HepG2 (cell line): ENCODE data around the gene PUM1. TPM values are rescaled to one million over a fixed set of nuclear protein-coding genes. Genes with fewer than 3 reads are reported as not detected.

Experiments used
- AGO2 ChIP-seq: fragments of 200-400 bp; formaldehyde crosslinking; optimal IDR thresholded peaks from 2 replicates; pipeline ENCODE3; 2017; ENCODE audit warnings: mild to moderate bottlenecking, low read depth, low read length, moderate library complexity
- ASH2L ChIP-seq: fragments of 300-600, 200-600 bp; sonication (generic); IDR thresholded peaks from 2 replicates; pipeline ENCODE4 v1.7.0; 2017; ENCODE audit warnings: low read depth, mild to moderate bottlenecking, moderate library complexity, mixed read lengths, low read length; ENCODE audit not compliant: insufficient read length
- ATAD3A ChIP-seq: sonication (generic); formaldehyde crosslinking; IDR thresholded peaks from 2 replicates; pipeline ENCODE4 v1.4.0; 2020; ENCODE audit warnings: missing genetic modification reagents
- ERF ChIP-seq: IDR thresholded peaks from 2 replicates; pipeline ENCODE4 v1.6.1; 2018; ENCODE audit warnings: missing biosample characterization, missing genetic modification reagents
- GPN1 ChIP-seq: sonication (generic); formaldehyde crosslinking; IDR thresholded peaks from 2 replicates; pipeline ENCODE4 v1.5.1; 2020; ENCODE audit warnings: missing genetic modification reagents, borderline replicate concordance
- KDM5B ChIP-seq: sonication (generic); formaldehyde crosslinking; IDR thresholded peaks from 2 replicates; pipeline ENCODE4 v1.4.0; 2020; ENCODE audit warnings: missing genetic modification reagents, mild to moderate bottlenecking, borderline replicate concordance
- MBNL3 ChIP-seq: fragments of 250-450 bp; sonication (Bioruptor Pico); conservative IDR thresholded peaks from 2 replicates; pipeline ENCODE4 v1.8.0; 2022; ENCODE audit warnings: mild to moderate bottlenecking, inconsistent platforms
- MZF1 ChIP-seq: sonication (generic); formaldehyde crosslinking; IDR thresholded peaks from 2 replicates; pipeline ENCODE4 v1.8.1; 2023; ENCODE audit warnings: mild to moderate bottlenecking, missing genetic modification reagents, borderline replicate concordance
- NFIC ChIP-seq: IDR thresholded peaks from 2 replicates; pipeline ENCODE4 v1.6.1; 2012; ENCODE audit warnings: mild to moderate bottlenecking, low read length, inconsistent platforms
- PATZ1 ChIP-seq: sonication (generic); formaldehyde crosslinking; IDR thresholded peaks from 2 replicates; pipeline ENCODE4 v1.4.0; 2020; ENCODE audit warnings: missing genetic modification reagents
- REXO4 ChIP-seq: sonication (generic); formaldehyde crosslinking; IDR thresholded peaks from 2 replicates; pipeline ENCODE4 v1.8.0; 2022; ENCODE audit warnings: missing genetic modification reagents, mild to moderate bottlenecking, borderline replicate concordance
- SAFB2 ChIP-seq: sonication (generic); formaldehyde crosslinking; IDR thresholded peaks from 2 replicates; pipeline ENCODE4 v1.5.1; 2020; ENCODE audit warnings: missing genetic modification reagents, low read depth, mild to moderate bottlenecking, borderline replicate concordance
- SOX6 ChIP-seq, 2 experiments: fragments of 450-650 bp in 1 of 2; sonication (generic) in 1 of 2; formaldehyde crosslinking in 1 of 2; IDR thresholded peaks; 2 replicates each; pipeline versions ENCODE4 v1.4.0 to v1.6.1; 2017 to 2020; ENCODE audit warnings: antibody characterized with exemption in 1 of 2, mild to moderate bottlenecking in 1 of 2, missing genetic modification reagents in 1 of 2
- TBL1XR1 ChIP-seq: fragments of 150-350 bp; IDR thresholded peaks from 2 replicates; pipeline ENCODE4 v1.6.1; 2014; ENCODE audit warnings: borderline replicate concordance, low read length; ENCODE audit not compliant: partially characterized antibody
- TOE1 ChIP-seq: sonication (generic); formaldehyde crosslinking; IDR thresholded peaks from 2 replicates; pipeline ENCODE4 v1.4.0; 2020; ENCODE audit warnings: mild to moderate bottlenecking, missing genetic modification reagents
- TRIM24 ChIP-seq: sonication (generic); formaldehyde crosslinking; IDR thresholded peaks from 2 replicates; pipeline ENCODE4 v1.8.0; 2022; ENCODE audit warnings: mild to moderate bottlenecking, missing genetic modification reagents
- ZFP36 ChIP-seq: fragments of 150-350 bp; IDR thresholded peaks from 2 replicates; pipeline ENCODE4 v1.6.1; 2018; ENCODE audit warnings: borderline replicate concordance, low read length, low read depth; ENCODE audit not compliant: partially characterized antibody
- ZFP90 ChIP-seq: sonication (generic); formaldehyde crosslinking; IDR thresholded peaks from 2 replicates; pipeline ENCODE4 v1.8.0; 2022; ENCODE audit warnings: missing genetic modification reagents, mild to moderate bottlenecking, inconsistent platforms, borderline replicate concordance
- ZMAT3 ChIP-seq: sonication (generic); formaldehyde crosslinking; conservative IDR thresholded peaks from 2 replicates; pipeline ENCODE4 v1.7.0; 2021; ENCODE audit warnings: missing genetic modification reagents
- ZNF17 ChIP-seq: sonication (generic); formaldehyde crosslinking; IDR thresholded peaks from 2 replicates; pipeline ENCODE4 v1.5.0; 2020; ENCODE audit warnings: mild to moderate bottlenecking, missing genetic modification reagents
- ZNF235 ChIP-seq: sonication (generic); formaldehyde crosslinking; IDR thresholded peaks from 2 replicates; pipeline ENCODE4 v1.8.1; 2023; ENCODE audit warnings: mild to moderate bottlenecking, missing genetic modification reagents, borderline replicate concordance
- ZNF263 ChIP-seq: sonication (generic); formaldehyde crosslinking; IDR thresholded peaks from 2 replicates; pipeline ENCODE4 v1.4.0; 2020; ENCODE audit warnings: missing genetic modification reagents
- ZNF430 ChIP-seq: sonication (generic); formaldehyde crosslinking; IDR thresholded peaks from 2 replicates; pipeline ENCODE4 v1.9.0; 2021; ENCODE audit warnings: mild to moderate bottlenecking, missing genetic modification reagents
- ZNF543 ChIP-seq: sonication (generic); formaldehyde crosslinking; IDR thresholded peaks from 2 replicates; pipeline ENCODE4 v1.4.0; 2020; ENCODE audit warnings: mild to moderate bottlenecking, missing genetic modification reagents
- polyA plus RNA-seq, 8 experiments: library from polyadenylated mRNA; depleted of rRNA in 3 of 8; stranded (reverse) in 7 of 8; unstranded in 1 of 8; fragments of >200 nt; fragmentation: Illumina TruSeq in 4 of 8; extraction: Trizol in 4 of 8; gene quantifications; 2 replicates each; pipeline versions ENCODE4 v1.2.1 to v1.2.3, GENCODE V29; 2011 to 2016; ENCODE audit warnings: low read depth in 4 of 8, missing spikeins in 1 of 8, mixed read lengths in 1 of 8; ENCODE audit not compliant: insufficient read depth in 1 of 8
- total RNA-seq, 5 experiments: library from RNA; depleted of rRNA; stranded (reverse); fragments of >200 nt; fragmentation: Illumina TruSeq; extraction: Trizol; gene quantifications; 2 replicates each; pipeline ENCODE4 v1.2.3, GENCODE V29; 2016; ENCODE audit warnings: low read depth in 1 of 5
- TF ChIP-seq, protein P1 (sequence below): sonication (generic); formaldehyde crosslinking; IDR thresholded peaks from 2 replicates; pipeline ENCODE4 v1.4.0; 2020; ENCODE audit warnings: missing genetic modification reagents, mild to moderate bottlenecking, borderline replicate concordance
- TF ChIP-seq, protein P2 (sequence below): sonication (generic); formaldehyde crosslinking; IDR thresholded peaks from 2 replicates; pipeline ENCODE4 v1.8.0; 2022; ENCODE audit warnings: mild to moderate bottlenecking, missing genetic modification reagents, moderate library complexity
- TF ChIP-seq, protein P3 (sequence below): sonication (generic); formaldehyde crosslinking; IDR thresholded peaks from 2 replicates; pipeline ENCODE4 v1.8.0; 2022; ENCODE audit warnings: mild to moderate bottlenecking, missing genetic modification reagents, moderate library complexity

Gene PUM1
- total and polyA plus RNA-seq, 2 of the 13 experiments (the other 11 are each of a cell fraction or from before 2014, with no cell fraction given), result 64.7 to 91.0 TPM

- TF ChIP-seq, protein P1, sequence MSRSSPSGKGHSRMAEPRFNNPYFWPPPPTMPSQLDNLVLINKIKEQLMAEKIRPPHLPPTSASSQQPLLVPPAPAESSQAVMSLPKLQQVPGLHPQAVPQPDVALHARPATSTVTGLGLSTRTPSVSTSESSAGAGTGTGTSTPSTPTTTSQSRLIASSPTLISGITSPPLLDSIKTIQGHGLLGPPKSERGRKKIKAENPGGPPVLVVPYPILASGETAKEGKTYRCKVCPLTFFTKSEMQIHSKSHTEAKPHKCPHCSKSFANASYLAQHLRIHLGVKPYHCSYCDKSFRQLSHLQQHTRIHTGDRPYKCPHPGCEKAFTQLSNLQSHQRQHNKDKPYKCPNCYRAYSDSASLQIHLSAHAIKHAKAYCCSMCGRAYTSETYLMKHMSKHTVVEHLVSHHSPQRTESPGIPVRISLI, result no peak
- TF ChIP-seq NFIC (no peak), ZFP90 (no peak), ZFP36 (no peak), MBNL3 (CRISPR knock-in tag) (no peak), TOE1 (CRISPR knock-in tag) (no peak), TRIM24 (CRISPR knock-in tag) (peak; percentile 65; the same call in 1 of the 2 replicates), ATAD3A (CRISPR knock-in tag) (no peak), ZNF17 (CRISPR knock-in tag) (no peak), REXO4 (no peak), PATZ1 (CRISPR knock-in tag) (peak; percentile 75), AGO2 (no peak), ZNF430 (CRISPR knock-in tag) (no peak), SOX6 (IDR thresholded peaks at IDR 0.05) (no peak), SOX6 (CRISPR knock-in tag; IDR thresholded peaks at IDR 0.05) (no peak), ZMAT3 (CRISPR knock-in tag) (0 out of 2 replicates have a peak, but pooled peaks have one; percentile 61), SAFB2 (no peak), ZNF543 (no peak), ZNF263 (CRISPR knock-in tag) (0 out of 2 replicates have a peak, but pooled peaks have one; percentile 13), ERF (0 out of 2 replicates have a peak, but pooled peaks have one; percentile 44), KDM5B (CRISPR knock-in tag) (no peak; the same call in 1 of the 2 replicates), ZNF235 (CRISPR knock-in tag) (no peak), TBL1XR1 (peak; percentile 99), MZF1 (no peak), GPN1 (CRISPR knock-in tag) (no peak), ASH2L (no peak)
- TF ChIP-seq, protein P2, sequence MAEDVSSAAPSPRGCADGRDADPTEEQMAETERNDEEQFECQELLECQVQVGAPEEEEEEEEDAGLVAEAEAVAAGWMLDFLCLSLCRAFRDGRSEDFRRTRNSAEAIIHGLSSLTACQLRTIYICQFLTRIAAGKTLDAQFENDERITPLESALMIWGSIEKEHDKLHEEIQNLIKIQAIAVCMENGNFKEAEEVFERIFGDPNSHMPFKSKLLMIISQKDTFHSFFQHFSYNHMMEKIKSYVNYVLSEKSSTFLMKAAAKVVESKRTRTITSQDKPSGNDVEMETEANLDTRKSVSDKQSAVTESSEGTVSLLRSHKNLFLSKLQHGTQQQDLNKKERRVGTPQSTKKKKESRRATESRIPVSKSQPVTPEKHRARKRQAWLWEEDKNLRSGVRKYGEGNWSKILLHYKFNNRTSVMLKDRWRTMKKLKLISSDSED (CRISPR knock-in tag), result no peak
- TF ChIP-seq, protein P3, sequence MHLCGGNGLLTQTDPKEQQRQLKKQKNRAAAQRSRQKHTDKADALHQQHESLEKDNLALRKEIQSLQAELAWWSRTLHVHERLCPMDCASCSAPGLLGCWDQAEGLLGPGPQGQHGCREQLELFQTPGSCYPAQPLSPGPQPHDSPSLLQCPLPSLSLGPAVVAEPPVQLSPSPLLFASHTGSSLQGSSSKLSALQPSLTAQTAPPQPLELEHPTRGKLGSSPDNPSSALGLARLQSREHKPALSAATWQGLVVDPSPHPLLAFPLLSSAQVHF (CRISPR knock-in tag), result no peak
Measured at GRCh38 chr1:30892671-30893073, 172.8 kb downstream of the PUM1 start (continued).
